Endothelial cell (in vitro differentiated cells): ENCODE measurements around the gene SCAPER. TPM values are rescaled to one million over a fixed set of nuclear protein-coding genes. Genes with fewer than 3 reads are reported as not detected.

ENCODE experiments used
- DNase-seq: peaks from one replicate; pipeline ENCODE4 v3.0.0; 2021; ENCODE audit warnings: low spot score
- H3K27ac Mint-ChIP-seq: one replicate; pipeline ENCODE4 v1.8.0; 2021; ENCODE audit warnings: mixed read lengths, inconsistent platforms; ENCODE audit not compliant: unreplicated experiment
- H3K27me3 Mint-ChIP-seq: one replicate; pipeline ENCODE4 v1.8.0; 2021; ENCODE audit warnings: mild to moderate bottlenecking, moderate library complexity, mixed read lengths, inconsistent platforms; ENCODE audit not compliant: unreplicated experiment
- H3K36me3 Mint-ChIP-seq: one replicate; pipeline ENCODE4 v1.8.0; 2021; ENCODE audit warnings: mild to moderate bottlenecking, low read depth, mixed read lengths, inconsistent platforms; ENCODE audit not compliant: unreplicated experiment
- H3K4me1 Mint-ChIP-seq: one replicate; pipeline ENCODE4 v1.8.0; 2021; ENCODE audit warnings: mild to moderate bottlenecking, mixed read lengths, inconsistent platforms; ENCODE audit not compliant: unreplicated experiment
- H3K4me3 Mint-ChIP-seq: one replicate; pipeline ENCODE4 v1.8.0; 2021; ENCODE audit warnings: mild to moderate bottlenecking, mixed read lengths, inconsistent platforms; ENCODE audit not compliant: unreplicated experiment
- H3K9me3 Mint-ChIP-seq: one replicate; pipeline ENCODE4 v1.8.0; 2021; ENCODE audit warnings: mixed read lengths, inconsistent platforms; ENCODE audit not compliant: unreplicated experiment
- CTCF ChIP-seq: fragments of 200-600 bp; sonication (generic); IDR thresholded peaks from one replicate; pipeline ENCODE4 v1.5.0; 2021; ENCODE audit warnings: antibody characterized with exemption; ENCODE audit not compliant: unreplicated experiment
- total RNA-seq: library from RNA; stranded (reverse); fragmentation: NEBNext Ultra II Directional; extraction: Animal tissue kit (Norgen Biotek cat#: 25700); gene quantifications from one replicate; pipeline ENCODE4 v1.2.1, GENCODE V29; 2021; ENCODE audit not compliant: unreplicated experiment

SCAPER gene
- total RNA-seq, 1 donor from 2014 or later, result 18.1 TPM

GRCh38 chr15:76678766-76679165 lies 226.4 kb downstream of the SCAPER start:
- TF ChIP-seq CTCF, result no peak
- H3K27me3 Mint-ChIP-seq, result no peaks in the 10 kb centered on the region
- no peak overlapping the region for H3K4me3 Mint-ChIP-seq
- no peaks in the 10 kb centered on the region for H3K36me3 Mint-ChIP-seq
- no peak for DNase-seq
- H3K27ac Mint-ChIP-seq, result no peak overlapping the region
- H3K4me1 Mint-ChIP-seq, result no peaks in the 10 kb centered on the region
- H3K9me3 Mint-ChIP-seq, result no peaks in the 10 kb centered on the region

- no peak for DNase-seq
- TF ChIP-seq CTCF, result no peak
- no peaks in the 10 kb centered on the region for H3K9me3 Mint-ChIP-seq
Observed at GRCh38 chr15:76674883-76675282, 230.3 kb downstream of the SCAPER start.

GRCh38 chr15:76669521-76670207 lies 235.5 kb downstream of the SCAPER start:
- Mint-ChIP-seq H3K36me3 (no peaks in the 10 kb centered on the region), H3K4me1 (peaks cover 7% of the 10 kb centered on the region), H3K9me3 (no peaks in the 10 kb centered on the region), H3K27ac (no peak overlapping the region), H3K27me3 (peaks cover 2% of the 10 kb centered on the region), H3K4me3 (no peak overlapping the region)
- no peak for TF ChIP-seq CTCF
- no peak for DNase-seq

More at GRCh38 chr15:76674883-76675282, 230.3 kb downstream of the SCAPER start:
- Mint-ChIP-seq H3K27me3 (no peaks in the 10 kb centered on the region), H3K4me1 (peaks cover 7% of the 10 kb centered on the region), H3K4me3 (no peak overlapping the region), H3K27ac (no peak overlapping the region), H3K36me3 (no peaks in the 10 kb centered on the region)

GRCh38 chr15:76668900-76669299 lies 236.2 kb downstream of the SCAPER start:
- no peaks in the 10 kb centered on the region for H3K36me3 Mint-ChIP-seq
- H3K27ac Mint-ChIP-seq, result no peak overlapping the region
- peaks cover 7% of the 10 kb centered on the region for H3K4me1 Mint-ChIP-seq
- H3K27me3 Mint-ChIP-seq, result peaks cover 2% of the 10 kb centered on the region
- TF ChIP-seq CTCF, result no peak
- H3K4me3 Mint-ChIP-seq, result no peak overlapping the region
- no peaks in the 10 kb centered on the region for H3K9me3 Mint-ChIP-seq
- DNase-seq, result no peak

GRCh38 chr15:76667943-76668715 lies 237.0 kb downstream of the SCAPER start:
- Mint-ChIP-seq H3K27ac (no peak overlapping the region), H3K9me3 (no peaks in the 10 kb centered on the region), H3K27me3 (peaks cover 2% of the 10 kb centered on the region), H3K4me3 (no peak overlapping the region), H3K4me1 (peaks cover 7% of the 10 kb centered on the region), H3K36me3 (no peaks in the 10 kb centered on the region)
- DNase-seq, result no peak
- TF ChIP-seq CTCF, result no peak
